ENCODE measurements around the gene CCDC68.
"Not testable (repeated sequence)": the region's sequence is repeated elsewhere in the genome, so short reads cannot be mapped to it uniquely, and the experiment has no call there.

CCDC68 gene

DNA sequence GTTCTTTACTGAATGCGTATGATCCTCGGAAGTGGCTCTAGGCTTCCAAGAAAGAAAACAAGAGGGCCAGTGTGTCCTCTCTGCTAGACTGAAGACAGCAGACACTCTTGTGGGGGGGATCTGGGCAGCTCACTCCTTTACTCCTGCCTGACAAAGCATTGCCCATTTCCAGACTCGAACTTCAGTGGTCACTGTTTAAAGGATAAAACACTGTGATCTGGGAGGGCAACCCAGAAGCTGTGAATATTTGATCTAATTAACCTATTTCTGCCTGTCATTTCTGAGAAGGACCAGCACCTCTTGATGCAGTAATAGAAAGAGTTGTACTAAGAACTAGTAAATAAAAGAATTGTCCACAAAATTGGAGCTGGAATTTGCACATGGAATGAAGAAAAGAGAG, 24.5 kb upstream of the CCDC68 start:
- no peak for DNase-seq (ENCODE audit: insufficient read length)
- no peak for FAIRE-seq
- TF ChIP-seq POLR2A (IDR thresholded peaks at IDR 0.05; ENCODE audit: low read depth, low read length) (no peak), TAF1 (IDR thresholded peaks at IDR 0.05; ENCODE audit: borderline replicate concordance, low read depth, low read length) (no peak), POLR2AphosphoS5 (IDR thresholded peaks at IDR 0.05; ENCODE audit: low read depth, low read length) (no peak)

DNA sequence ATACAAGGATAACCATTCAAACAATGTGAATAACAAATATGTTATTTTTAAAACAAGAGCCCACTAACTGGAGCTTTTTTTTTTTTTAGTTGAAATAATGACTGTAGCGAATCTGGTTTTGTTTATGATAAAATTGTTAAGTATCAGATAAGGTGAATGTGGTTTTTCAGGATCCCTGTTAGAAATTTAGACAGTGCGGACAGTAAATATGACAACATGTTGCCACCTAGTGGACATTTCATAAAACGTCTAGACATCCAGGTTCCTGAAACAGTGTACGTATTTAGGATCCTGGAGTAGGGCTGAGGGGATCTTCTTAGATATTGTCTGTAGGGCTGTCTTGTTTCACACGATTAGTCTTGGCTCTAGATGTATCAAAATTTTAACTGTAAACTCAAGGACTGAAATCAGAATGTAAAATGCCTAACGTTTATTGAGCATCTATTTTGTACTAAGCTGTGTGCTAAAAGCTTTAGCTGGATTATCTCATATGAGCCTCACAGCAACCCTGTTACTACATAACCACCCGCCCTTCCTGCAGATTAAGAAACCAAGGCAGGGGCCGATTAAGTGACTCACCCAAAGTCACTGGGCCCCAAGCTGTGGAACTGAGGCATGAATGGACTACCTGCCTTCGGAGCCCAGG, 23.9 kb upstream of the CCDC68 start:
- no peak for DNase-seq (ENCODE audit: insufficient read length)

DNA sequence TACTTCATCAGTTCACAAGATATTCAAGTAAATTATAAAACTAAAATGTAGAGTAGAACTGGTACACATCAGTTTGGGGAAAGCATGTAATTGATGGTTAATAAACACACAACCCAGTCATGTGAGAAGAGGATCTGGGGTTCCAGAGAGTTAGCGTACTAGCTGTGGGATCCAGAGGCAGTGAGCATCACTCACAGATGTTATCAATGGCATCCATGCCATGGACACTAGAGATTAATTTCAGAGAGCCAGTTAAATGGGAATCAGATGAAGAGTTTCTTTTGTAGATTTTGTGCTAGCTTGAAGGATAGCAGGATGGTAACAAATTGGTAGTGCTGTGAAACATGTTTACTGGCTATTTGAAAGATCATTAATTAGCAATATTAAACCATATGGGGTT, 21.8 kb upstream of the CCDC68 start:
- DNase-seq (ENCODE audit: insufficient read length) (no peak), FAIRE-seq (no peak)
- TF ChIP-seq TAF1 (IDR thresholded peaks at IDR 0.05; ENCODE audit: borderline replicate concordance, low read depth, low read length) (no peak), POLR2AphosphoS5 (IDR thresholded peaks at IDR 0.05; ENCODE audit: low read depth, low read length) (no peak), POLR2A (IDR thresholded peaks at IDR 0.05; ENCODE audit: low read depth, low read length) (no peak)

More for the DNA sequence above, 23.9 kb upstream of the CCDC68 start:
- TF ChIP-seq POLR2A (IDR thresholded peaks at IDR 0.05; ENCODE audit: low read depth, low read length), result no peak
- TF ChIP-seq POLR2AphosphoS5 (IDR thresholded peaks at IDR 0.05; ENCODE audit: low read depth, low read length), result no peak
- no peak for TF ChIP-seq TAF1 (IDR thresholded peaks at IDR 0.05; ENCODE audit: borderline replicate concordance, low read depth, low read length)
- peak; percentile 85 for FAIRE-seq

DNA sequence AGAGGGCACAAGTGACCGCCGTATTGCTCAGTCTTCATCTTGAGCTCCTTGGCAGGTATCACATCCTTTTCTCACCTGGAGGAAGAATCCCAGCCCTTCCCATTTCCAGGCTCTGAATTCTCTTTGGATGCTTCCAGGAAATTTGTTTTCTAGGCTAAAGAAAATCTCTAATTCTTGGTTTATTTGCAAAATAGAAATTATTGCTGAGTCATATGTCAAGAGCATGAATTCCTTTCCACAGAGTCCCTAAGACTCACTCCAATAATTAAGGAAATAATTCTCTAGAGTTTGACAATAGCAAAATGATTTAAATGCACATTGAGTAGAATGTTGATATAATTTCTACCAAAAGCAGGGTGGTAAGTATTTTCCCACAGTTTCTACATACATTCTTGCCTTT, 16.3 kb upstream of the CCDC68 start:
- DNase-seq (ENCODE audit: insufficient read length), result no peak
- TF ChIP-seq POLR2A (IDR thresholded peaks at IDR 0.05; ENCODE audit: low read depth, low read length) (no peak), POLR2AphosphoS5 (IDR thresholded peaks at IDR 0.05; ENCODE audit: low read depth, low read length) (no peak), TAF1 (IDR thresholded peaks at IDR 0.05; ENCODE audit: borderline replicate concordance, low read depth, low read length) (no peak)
- FAIRE-seq, result no peak

DNA sequence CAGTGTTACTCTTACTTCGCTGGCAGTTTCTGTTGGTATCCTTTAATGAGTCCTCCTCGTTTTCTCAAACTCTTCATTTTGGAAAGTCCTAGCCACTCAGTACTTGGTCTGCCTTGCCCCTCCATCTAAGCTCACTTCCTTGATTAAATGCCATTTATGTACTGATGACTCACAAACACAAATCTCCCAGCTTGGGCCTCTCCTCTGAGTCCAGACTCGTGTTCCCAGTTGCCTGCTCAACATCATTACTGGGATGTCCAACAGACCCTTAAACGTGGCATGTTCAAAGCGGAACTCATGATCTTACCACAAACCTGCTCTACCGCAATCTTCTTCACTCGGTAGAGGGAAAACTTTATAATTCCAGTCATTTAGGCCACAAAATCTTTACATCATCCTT, 13.8 kb upstream of the CCDC68 start:
- DNase-seq (ENCODE audit: insufficient read length) (no peak), FAIRE-seq (no peak)
- no peak for TF ChIP-seq POLR2A (IDR thresholded peaks at IDR 0.05; ENCODE audit: low read depth, low read length)
- TF ChIP-seq POLR2AphosphoS5 (IDR thresholded peaks at IDR 0.05; ENCODE audit: low read depth, low read length), result no peak
- no peak for TF ChIP-seq TAF1 (IDR thresholded peaks at IDR 0.05; ENCODE audit: borderline replicate concordance, low read depth, low read length)

DNA sequence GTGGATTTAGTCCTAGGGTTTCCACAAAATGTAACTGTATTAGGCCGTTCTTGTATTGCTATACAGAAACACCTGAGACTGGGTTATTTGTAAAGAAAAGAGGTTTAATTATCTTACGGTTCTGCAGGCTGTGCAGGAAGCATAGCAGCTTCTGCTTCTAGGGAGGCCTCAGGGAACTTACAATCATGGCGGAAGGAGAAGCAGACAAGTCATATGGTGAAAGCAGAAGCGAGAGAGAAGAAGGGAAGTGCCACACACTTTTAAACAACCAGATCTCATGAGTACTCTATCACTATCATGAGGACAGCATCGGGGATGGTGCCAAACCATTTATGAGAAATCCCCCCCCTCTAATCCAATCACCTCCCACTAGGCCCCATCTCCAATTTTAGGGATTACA, 9.5 kb upstream of the CCDC68 start:
- no peak for FAIRE-seq
- TF ChIP-seq POLR2AphosphoS5 (IDR thresholded peaks at IDR 0.05; ENCODE audit: low read depth, low read length) (no peak), POLR2A (IDR thresholded peaks at IDR 0.05; ENCODE audit: low read depth, low read length) (no peak), TAF1 (IDR thresholded peaks at IDR 0.05; ENCODE audit: borderline replicate concordance, low read depth, low read length) (no peak)

DNA sequence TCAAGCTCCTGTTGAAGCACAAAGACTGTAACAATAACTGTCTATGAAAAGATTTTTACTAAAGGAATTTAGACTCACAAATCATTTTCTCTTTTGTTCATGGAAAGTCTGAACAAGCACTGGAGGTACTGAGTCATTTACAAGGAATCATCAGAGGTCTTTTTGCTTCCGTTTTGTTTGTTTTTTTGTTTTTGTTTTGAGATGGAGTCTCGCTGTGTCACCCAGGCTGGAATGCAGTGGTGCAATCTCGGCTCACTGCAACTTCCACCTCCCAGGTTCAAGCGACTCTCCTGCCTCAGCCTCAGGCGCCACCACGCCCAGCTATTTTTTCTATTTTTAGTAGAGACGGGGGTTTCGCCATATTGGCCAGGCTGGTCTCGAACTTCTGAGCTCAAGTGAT, 9.0 kb upstream of the CCDC68 start:
- not testable (repeated sequence) for FAIRE-seq; DNase-seq (ENCODE audit: insufficient read length)

More for the DNA sequence above, 9.5 kb upstream of the CCDC68 start:
- no peak for DNase-seq (ENCODE audit: insufficient read length)

DNA sequence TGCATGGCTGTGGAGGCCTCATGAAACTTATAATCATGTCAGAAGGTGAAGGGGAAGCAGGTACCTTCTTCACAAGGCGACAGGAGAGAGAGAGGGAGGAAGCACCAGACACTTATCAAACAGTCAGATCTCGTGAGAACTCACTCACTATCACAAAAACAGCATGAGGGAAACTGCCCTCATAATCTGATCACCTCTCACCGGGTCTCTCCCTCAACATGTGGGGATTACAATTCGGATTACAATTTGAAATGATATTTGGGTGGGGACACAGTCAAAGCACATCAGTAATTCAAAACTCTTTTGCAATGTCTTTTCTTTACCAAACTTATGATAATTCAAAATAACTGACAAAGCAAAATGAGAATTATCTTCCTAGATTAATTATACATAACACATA, 8.5 kb upstream of the CCDC68 start:
- DNase-seq (ENCODE audit: insufficient read length), result no peak
- TF ChIP-seq POLR2A (IDR thresholded peaks at IDR 0.05; ENCODE audit: low read depth, low read length), result no peak
- TF ChIP-seq TAF1 (IDR thresholded peaks at IDR 0.05; ENCODE audit: borderline replicate concordance, low read depth, low read length), result no peak
- no peak for TF ChIP-seq POLR2AphosphoS5 (IDR thresholded peaks at IDR 0.05; ENCODE audit: low read depth, low read length)
- FAIRE-seq, result no peak

DNA sequence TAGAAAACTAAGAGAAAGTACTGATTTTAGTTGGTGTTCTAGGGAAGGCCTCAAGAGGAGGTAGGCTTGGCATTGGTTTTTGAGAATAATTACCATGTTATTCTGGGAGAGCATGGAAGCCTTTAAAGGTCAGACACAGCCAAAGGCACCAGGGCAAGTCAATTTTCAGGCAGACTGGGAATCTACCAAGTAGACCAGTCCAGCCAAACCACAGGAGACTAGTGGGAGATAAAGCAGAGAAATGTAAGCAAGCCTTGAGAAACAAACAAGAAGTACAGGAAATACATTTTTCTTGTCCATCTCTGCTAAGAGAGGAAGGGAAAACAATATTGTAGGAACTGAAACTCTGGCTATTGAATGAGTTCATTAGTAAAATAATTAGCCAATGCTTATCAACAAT, 5.5 kb upstream of the CCDC68 start:
- TF ChIP-seq POLR2AphosphoS5 (IDR thresholded peaks at IDR 0.05; ENCODE audit: low read depth, low read length) (no peak), TAF1 (IDR thresholded peaks at IDR 0.05; ENCODE audit: borderline replicate concordance, low read depth, low read length) (no peak), POLR2A (IDR thresholded peaks at IDR 0.05; ENCODE audit: low read depth, low read length) (no peak)
- no peak for FAIRE-seq
- DNase-seq (ENCODE audit: insufficient read length), result no peak

DNA sequence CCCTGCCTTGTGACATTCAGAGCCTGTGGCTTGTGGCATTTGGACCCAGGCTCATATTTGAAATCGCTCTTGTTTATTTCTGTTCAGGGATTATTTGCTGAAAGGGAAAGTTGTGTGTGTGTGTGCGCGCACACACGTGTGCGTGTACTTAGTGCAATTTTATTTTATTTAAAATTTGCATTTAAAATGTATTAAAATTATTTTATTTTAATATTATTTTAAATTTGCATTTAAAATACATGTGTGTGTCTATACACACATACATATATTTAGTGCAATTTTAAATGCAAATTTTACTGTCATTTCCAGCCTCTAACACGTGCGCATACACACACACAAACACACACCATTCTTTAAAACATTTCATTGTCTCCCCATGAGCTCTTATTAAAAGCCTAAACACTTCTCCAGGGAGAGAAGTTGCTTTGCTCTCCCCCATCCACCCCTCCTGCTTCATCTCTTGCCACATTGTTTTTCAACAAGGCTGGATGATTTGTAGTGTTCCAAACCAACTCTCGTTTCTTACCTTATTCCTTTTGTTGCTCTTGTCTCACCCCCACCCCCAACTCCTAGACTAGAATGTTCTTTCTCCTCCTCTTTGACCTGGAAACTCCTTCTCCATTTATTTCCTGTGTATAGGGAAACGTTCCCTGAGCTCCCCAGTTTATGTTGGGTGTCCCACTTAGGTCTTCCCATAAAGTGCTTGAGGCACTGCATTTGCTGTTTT, 3.8 kb upstream of the CCDC68 start:
- DNase-seq (ENCODE audit: insufficient read length) (no peak), FAIRE-seq (no peak)
- TF ChIP-seq POLR2A (IDR thresholded peaks at IDR 0.05; ENCODE audit: low read depth, low read length) (no peak), TAF1 (IDR thresholded peaks at IDR 0.05; ENCODE audit: borderline replicate concordance, low read depth, low read length) (no peak), POLR2AphosphoS5 (IDR thresholded peaks at IDR 0.05; ENCODE audit: low read depth, low read length) (no peak)

DNA sequence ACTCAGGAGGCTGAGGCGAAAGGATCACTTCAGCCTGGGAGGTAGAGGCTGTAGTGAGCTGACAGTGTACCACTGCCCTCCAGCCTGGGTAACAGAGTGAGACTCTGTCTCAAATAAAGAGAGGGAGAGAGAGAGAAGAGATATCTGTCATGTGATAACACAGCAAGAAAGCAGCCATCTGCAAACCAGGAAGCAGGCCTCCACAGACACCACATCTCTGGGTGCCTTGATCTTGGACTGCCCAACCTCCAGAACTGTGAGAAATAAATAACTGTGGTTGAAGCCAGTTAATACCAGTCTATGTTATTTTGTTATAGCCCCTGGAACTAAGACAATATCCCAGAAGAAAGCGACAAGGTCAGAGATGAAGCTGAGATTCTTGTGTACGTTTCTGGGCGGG, 2.6 kb upstream of the CCDC68 start:
- TF ChIP-seq POLR2AphosphoS5 (IDR thresholded peaks at IDR 0.05; ENCODE audit: low read depth, low read length) (no peak), TAF1 (IDR thresholded peaks at IDR 0.05; ENCODE audit: borderline replicate concordance, low read depth, low read length) (no peak), POLR2A (IDR thresholded peaks at IDR 0.05; ENCODE audit: low read depth, low read length) (no peak)
- FAIRE-seq (no peak), DNase-seq (ENCODE audit: insufficient read length) (no peak)

DNA sequence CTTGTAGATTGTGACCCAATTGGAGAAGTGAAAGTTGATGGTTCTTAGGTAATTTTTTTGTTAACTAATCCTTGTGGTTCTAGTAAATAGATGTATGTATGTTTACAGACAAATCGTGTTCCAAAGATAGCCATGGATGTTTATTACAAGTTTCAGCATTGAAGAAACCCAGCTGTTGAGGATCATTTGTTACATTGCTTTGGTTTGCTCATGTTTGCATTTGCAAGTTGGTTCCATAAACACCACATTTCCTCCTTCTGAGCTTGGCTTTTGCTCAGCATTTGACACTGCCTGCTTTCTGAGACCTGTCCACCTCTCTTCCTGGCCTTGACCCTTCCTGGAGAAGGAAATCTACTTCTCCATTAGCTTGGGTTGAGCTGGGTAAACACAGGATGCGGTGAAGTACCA, 1.8 kb upstream of the CCDC68 start:
- TF ChIP-seq POLR2AphosphoS5 (IDR thresholded peaks at IDR 0.05; ENCODE audit: low read depth, low read length) (no peak), POLR2A (IDR thresholded peaks at IDR 0.05; ENCODE audit: low read depth, low read length) (no peak), TAF1 (IDR thresholded peaks at IDR 0.05; ENCODE audit: borderline replicate concordance, low read depth, low read length) (no peak)
- DNase-seq (ENCODE audit: insufficient read length) (no peak), FAIRE-seq (no peak)
